ENCODE measurements around the gene MKRN1.
A peak's percentile ranks its signal among the peaks of the same experiment; 100 is the strongest.
"Not testable (repeated sequence)": the region's sequence is repeated elsewhere in the genome, so short reads cannot be mapped to it uniquely, and the experiment has no call there.

Gene MKRN1

DNA sequence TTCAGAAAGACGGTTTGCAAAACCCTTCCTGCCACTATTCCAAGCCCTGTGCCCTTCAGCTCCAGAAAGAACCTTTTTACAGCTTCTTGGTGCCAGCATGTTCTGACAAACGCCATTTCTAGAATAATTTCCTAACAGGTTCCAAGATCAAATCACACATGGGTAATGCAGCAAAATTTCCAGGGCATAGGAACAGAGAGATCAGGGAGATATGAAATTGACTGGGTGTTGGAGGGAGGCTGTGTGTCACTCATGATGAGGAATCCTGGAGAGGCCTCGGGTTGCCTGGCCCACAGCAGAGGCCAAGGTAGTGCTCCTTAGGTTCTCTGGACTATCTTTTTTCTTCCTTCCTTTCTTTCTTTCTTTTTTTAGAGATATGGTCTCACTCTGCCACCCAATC lies 45.9 kb downstream of the MKRN1 start:
- no peak for DNase-seq

DNA sequence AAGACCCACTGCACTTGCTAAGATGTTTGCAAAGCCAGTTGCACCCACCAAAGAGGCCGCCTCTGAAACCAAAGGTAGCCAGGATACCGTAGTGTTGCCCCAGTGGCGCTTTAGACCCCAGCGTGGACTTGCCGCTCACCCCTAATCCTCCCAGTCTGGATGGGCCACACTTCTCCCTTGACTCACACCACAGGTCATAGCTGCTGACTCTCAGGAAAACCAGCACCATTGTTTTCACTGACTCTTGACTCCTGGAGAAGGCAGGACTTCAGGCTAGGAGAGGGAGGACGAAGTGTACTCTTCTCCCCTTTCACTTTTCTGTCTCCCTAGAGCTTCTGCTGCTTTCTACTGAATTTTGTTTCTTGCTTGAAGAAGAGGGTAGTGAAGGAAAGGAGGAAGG lies 53.2 kb downstream of the MKRN1 start:
- no peak for DNase-seq

DNA sequence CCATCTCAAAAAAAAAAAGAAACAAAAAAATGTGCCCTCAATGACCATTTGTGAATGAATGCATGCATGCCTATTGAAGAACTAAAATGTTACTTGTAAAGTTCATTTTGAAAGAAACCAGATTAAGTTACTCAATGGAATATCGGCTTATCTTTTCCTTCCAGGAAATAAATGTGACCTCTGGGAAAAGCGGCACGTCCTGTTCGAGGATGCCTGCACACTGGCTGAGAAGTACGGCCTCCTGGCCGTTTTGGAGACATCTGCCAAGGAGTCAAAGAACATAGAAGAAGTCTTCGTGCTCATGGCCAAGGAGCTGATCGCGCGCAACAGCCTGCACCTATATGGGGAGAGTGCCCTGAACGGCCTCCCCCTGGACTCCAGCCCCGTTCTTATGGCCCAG lies 53.6 kb downstream of the MKRN1 start:
- no peak for DNase-seq

DNA sequence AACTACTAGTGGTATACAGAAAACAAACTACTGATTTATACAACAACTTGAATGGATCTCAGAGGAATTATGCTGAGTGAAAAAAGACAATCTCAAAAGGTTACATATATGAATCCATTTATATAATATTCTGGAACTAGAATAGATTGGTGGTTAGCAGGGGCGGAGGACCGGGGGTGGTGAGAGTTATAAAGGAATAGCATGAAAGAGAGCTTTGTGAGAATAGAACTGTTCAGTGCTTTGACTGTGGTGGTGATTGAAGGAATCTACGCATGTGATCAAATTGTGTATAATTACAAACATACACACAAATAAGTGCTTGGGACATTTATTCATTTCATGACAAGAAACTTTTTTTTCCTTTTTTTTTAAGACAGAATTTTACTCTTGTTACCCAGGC lies 55.8 kb downstream of the MKRN1 start:
- DNase-seq: no peak

DNA sequence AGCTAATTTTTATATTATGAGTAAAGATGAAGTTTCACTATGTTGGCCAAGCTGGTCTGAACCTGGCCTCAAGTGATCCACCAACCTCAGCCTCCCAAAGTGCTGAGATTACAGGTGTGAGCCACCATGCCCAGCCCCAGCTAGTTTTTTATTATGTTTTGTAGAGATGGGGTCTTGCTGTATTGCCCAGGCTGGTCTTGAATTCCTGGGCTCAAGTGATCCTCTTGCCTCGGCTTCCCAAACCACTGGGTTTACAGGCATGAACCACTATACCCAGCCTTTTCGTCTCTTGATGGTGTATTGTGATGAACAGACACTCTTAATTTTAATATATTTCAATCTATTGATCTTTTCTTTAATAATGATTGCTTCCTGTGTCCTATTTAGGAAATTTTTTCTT lies 57.8 kb downstream of the MKRN1 start:
- no peak for DNase-seq

DNA sequence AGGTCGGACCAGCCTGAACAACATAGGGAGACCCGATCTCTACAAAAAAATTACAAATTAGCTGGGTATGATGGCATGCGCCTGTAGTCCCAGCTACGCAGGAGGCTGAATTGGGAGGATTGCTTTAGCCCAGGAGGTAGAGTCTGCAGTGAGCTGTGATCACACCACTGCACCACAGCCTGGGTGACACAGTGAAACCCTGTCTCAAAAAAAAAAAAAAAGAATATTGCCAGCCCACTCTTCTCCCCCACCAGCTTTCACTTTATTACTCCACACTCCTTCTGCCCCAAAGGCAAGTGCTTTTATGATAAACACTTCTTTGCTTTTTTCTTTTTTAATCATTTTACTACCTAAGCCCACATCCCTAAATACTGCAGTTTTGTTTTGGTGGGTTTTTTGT lies 60.7 kb downstream of the MKRN1 start:
- DNase-seq: no peak

DNA sequence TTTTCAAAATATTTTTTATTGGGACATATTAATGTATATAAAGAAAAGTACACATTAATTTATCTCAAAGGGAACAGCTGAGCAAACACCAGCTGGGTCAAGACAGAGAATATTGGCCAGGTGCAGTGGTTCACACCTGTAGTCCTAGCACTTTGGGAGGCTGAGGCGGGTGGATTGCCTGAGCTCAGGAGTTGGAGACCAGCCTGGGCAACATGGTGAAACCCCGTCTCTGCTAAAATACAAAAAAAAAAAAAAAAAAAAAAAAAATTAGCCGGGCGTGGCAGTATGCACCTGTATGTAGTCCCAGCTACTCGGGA lies 61.2 kb downstream of the MKRN1 start:
- DNase-seq: not testable (repeated sequence)

DNA sequence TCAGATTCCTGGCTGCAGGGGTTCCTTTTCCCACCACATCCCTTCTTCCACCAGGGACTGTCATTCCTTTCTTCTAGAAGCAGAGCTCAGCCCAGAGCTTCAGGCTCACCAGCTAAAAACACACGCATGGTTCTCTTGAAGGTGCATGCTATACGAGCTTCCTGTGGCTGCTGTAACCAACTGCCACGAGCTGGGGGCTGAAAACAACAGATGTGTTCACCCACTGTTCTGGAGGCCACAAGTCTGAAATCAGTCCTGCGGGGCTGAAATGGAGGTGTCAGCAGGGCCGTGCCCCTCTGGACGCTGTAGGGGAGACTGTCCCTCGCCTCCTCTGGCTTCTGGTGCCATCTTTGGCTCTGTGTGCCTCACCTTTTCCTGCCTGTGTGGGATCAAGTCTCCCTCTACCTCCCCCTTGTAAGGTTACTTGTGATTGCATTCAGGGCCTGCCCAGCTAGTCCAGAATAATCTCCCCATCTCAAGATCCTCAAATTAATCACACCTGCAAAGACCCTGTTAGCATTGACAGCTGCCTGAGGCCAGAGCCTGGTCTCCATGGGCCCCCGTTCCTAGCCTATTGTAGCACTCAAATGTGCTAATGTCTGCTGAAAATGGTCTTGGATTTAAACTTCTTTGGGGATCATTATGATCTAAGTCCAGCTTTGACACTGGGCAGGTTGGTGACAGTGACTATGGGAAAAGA lies 61.7 kb downstream of the MKRN1 start:
- peak; percentile 36 for DNase-seq

DNA sequence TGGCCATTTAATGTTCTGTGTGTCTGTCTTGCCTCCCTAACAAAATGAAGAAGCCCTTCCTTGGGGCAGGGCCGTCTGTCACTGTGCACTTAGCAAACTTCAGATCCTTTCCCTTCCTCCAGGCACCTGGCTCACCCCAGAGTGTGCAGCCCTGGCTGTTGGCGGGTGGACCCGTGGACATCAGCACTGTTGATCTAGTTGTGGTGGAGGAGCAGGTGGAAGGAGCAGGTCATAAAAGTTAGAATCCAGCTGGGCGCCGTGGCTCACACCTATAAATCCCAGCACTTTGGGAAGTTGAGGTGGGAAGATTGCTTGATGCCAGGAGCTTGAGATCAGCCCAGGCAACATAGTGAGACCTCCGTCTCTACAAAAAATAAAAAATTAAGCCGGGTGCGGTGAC lies 62.7 kb downstream of the MKRN1 start:
- DNase-seq: no peak

DNA sequence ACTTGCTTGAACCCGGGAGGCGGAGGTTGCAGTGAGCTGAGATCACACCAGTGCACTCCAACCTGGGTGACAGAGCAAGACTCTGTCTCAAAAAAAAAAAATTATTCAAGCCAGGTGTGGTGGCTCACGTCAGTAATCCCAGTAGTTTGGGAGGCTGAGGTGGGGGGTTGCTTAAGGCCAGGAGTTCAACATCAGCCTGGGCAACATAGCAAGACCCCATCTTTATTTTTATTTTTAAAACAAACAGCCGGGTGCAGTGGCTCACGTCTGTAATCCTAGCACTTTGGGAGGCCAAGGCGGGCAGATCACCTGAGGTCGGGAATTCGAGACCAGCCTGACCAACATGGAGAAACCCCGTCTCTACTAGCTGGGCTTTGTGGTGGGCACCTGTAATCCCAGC lies 63.5 kb downstream of the MKRN1 start:
- DNase-seq: not testable (repeated sequence)

DNA sequence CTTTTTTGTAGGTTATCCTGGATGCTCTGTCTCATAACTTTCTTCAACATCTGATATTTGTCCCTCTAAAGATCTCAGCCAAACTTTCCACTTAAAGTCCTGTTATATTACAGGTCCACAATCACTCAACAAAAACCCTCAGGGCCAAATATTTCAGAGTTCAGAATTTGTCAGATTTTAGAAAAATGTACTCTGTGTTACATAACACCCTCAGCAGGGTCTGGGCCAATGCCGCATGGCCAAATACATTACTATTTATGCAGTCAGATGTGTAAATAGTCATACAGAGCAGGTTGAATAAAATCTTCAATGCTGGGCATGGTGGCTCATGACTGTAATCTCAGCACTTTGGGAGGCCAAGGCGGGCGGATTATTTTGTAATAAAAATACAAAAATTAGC lies 63.9 kb downstream of the MKRN1 start:
- no peak for DNase-seq

DNA sequence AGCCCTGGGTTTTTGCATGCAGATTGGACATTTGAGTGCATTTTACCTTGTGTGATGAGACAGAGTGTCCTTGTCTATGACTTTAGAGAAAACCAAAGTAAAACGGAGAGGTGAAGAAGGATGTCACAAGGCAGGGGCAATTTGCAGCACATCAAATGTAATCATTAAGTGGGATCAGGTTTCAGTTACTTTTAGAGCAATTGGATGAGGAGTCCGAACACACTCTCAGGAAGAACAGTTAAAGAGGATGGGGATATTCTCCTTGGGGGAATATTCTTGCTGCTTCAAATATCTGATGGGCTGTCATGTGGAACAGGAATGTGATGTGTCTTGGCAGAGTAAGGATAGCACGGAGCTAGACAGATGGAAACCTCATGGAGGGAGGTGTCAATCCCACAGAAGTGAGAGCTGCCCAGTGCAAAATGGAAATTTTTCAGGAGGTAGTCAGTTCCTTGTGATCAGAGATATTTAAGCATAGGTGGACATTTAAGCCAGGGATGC lies 74.7 kb downstream of the MKRN1 start:
- DNase-seq: no peak

DNA sequence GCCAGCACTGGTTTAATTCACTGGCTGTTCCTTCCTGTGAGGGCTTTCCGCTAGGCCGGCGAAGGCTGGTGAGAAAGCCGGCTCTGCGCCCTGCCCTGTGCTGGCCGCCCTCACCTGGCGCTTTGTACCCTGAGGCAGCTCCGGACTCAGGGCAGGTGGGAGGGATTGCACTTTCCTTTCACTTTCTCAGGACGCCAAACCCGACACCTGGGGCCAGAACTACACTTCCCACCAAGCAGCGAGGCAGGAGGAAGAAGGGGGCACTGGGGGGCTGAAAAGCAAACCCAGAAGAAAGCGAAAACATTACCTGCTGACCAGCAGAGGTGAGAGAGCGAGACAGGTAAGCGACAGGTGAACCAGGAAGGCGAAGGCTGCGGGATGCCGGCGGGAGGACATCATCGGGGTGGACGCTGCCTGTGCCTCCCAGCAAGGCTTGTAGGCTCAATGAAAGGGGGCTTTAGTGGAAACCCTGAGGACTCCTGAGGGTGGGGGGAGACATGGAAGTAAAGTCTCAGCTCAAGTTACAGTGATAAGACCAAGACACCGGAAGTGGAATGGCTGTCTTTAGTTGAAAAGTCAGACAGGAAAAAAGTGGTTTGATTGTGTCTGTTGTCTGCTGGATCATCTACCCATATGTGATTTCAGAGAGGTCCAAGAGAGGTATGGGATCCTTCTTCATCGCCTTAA lies 75.3 kb downstream of the MKRN1 start, which contains the start of gene RAB19:
TSS of gene RAB19 (plus strand) at position 181 of the 687 bp plus-strand sequence. CDS start 3,589 bp downstream, outside the sequence.
- no peak for DNase-seq
